ENCODE results near the gene JAZF1.

The JAZF1 gene

DNA sequence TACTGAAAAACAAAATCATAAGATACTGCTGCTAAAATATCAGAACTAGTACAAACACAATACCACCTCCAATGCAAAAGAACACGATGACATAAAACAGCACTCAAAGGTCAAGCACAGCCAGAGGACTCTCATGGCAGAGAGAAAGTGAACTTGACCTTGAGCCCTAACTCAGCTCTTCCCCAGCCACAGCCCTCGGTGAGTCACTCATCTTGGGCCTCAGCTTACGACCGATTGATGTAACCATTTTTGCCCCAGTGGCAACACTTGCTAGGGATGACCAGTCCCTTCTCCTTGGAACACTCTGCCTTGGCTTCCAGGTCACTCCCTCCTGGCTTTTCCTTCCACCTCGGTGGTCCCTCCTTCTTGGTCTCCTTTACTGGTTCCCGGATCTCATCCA lies 77.8 kb downstream of the JAZF1 start:
- no peak for DNase-seq

- no peak for DNase-seq
Measured at GRCh38 chr7:28096713-28097112, 83.9 kb downstream of the JAZF1 start.

DNA sequence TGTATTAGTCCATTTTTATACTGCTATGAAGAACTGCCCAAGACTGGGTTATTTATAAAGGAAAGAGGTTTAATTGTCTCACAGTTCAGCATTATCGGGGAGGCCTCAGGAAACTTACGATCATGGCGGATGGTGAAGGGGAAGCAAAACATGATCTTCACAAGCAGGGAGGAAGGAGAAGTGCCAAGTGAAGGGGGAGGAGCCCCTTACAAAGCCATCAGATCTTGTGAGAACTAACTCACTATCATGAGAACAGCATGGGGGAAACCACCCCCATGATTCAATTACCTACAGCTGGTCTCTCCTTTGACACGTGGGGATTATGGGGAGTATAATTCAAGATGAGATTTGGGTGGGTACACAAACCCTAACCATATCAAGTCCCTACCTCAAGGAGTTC lies 85.4 kb downstream of the JAZF1 start:
- DNase-seq: no peak

GRCh38 chr7:28093623-28094232 lies 86.9 kb downstream of the JAZF1 start:
- DNase-seq: peak; percentile 89

DNA sequence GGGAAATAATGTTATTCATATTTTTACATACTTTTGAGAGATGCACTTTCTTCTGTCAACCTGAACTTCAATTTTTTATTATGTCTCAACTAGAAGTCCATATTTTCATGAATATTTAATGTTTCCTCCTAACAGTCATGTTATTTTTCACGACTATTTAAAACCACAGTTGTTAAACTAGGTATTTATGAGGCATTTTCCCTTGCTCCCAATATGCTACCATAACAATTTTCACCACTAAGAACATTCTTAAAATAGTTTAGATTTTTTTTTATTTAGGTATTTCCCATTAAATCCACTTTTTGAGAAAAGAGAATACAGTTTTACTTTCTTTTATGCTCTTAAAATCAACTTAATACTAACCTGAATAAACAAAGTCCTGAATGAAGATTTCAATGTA lies 89.4 kb downstream of the JAZF1 start:
- DNase-seq: no peak

DNA sequence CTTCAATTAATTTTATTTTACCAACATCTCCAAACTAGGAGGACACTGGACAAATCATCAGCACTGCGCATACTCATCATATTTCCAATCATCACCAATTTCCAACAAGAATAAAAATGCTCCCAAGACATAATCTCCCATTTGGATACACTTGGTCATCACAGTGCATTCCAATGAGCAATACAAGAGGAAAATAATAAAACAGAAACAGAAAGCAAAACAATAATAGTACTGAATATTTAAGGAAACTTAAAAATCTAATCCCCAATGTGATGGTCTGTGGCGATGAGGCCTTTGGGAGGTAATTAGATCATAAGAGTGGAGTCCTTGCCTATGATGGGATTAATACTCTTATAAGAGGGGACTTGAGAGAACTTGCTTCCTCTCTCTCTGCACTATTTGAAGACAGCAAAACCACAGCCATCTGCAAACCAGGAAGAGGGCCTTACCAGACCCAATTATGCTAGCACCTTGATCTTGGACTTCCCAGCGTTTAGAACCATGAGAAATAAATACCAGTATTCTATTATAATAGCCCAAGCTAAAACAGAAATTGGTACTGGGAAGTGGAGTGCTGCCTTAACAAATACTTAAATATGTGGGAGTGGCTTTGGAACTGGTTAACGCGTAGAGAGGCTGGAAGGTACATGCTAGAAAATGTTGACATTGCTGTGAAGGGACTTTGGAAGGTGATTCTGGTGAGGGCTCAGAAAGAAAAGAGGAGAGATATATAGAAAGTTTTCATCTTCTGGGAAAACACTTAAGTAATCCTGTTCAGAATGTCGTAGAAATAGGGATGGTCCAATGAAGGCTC lies 91.5 kb downstream of the JAZF1 start:
- DNase-seq: no peak

- no peak for DNase-seq
Measured at GRCh38 chr7:28088032-28088431, 92.6 kb downstream of the JAZF1 start.

- DNase-seq: no peak
Measured at GRCh38 chr7:28086198-28086597, 94.4 kb downstream of the JAZF1 start.

GRCh38 chr7:28083998-28084985 lies 96.3 kb downstream of the JAZF1 start:
- DNase-seq: no peak

- no peak for DNase-seq
Measured at GRCh38 chr7:28083164-28083997, 97.2 kb downstream of the JAZF1 start.

DNA sequence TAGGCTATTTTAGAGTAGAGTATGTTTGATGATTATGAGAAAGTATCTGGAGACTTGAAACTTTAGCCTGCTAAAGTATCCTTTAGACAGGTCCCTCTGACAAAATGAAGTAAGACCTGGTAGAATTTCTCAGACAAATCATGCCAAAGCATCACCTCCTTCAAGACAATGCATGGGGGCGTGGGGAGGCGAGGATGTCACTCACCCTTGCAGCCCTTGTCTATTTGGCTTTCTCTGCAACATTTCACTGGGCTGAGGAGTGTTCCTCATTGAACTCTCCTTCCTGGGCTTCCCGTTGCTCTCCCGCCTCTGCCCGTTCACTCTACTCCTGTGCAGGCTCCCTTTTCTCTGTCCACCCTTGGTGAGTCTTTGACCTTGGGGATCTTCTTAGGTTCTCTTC lies 98.5 kb downstream of the JAZF1 start:
- DNase-seq: no peak

DNA sequence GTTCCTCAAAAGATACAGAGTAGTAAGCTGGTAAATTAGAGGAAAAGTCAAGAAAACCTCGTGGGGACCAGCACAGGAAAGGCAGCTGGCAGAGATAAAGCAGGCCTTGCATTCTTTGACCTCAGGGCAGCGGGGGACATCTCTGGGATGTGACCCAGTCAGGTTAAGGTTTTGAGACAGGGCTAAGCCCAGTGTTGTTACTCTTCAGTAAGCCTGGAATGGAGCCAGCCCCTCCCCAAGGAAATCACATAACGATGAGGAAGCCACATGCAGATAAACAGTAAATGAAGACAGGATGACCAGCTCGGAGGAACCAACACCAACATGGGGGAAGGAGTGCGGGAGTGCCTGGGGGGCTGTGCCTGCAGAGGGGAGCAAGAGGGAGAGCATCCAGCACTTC lies 99.6 kb downstream of the JAZF1 start:
- DNase-seq: no peak

DNA sequence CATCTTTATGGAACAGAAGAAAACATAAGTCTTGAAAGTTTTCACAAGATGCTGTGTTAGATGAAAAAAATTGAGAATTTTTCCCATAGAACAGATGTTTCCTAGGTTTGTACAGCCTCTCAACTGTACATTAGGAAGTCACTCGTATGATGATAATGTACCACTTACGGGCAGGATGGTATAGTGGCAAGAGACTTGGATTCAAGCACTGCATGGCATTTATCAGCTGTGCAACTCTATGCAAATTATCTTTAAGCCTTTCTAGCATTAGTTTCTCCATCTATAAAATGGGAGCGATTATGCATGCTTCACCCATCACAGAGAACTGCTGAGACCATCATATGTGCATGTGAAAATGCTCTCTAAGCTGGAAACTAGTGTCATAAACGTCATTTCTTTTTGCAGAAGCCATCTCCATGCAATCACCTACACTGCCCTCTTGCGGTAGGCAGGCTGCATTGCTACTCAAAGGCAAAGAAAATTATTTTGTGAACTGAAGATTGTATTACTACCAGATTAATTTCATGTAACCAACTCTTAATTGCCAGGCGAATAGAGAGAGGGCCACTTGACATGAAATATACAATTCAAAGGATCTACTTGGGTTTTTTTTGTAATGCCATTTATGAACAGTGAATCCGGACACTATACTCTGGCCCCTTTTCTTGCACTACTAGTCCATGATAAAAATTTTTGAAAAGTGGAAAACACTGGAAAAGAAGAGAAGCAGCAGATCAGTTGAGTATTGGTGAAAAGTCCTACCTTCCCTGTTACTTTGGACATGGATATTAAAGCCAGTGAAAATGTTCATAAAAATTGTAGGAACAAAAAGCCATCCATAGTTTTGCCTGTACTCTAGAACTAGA lies 102.3 kb downstream of the JAZF1 start:
- DNase-seq: peak; percentile 64

DNA sequence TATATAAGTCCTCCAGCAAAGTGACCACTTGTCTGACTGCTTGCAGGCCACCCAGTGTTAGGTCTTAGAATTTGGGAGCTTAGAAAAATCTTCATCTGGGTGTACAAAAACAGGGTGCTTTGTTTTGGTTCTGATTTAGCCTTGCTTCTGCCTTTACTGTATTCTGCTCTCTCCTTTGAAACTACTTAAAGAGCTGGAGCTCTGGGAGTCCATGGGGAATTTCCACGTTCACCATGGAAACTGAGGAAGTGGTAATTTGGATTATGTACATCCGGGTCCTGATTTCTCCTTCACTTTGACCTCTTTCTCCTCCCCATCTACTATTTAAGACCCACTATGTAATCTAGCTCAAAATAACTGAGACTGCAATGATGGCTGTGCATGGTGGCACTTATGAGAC lies 103.0 kb downstream of the JAZF1 start:
- DNase-seq: no peak

GRCh38 chr7:28076423-28077200 lies 104.0 kb downstream of the JAZF1 start:
- no peak for DNase-seq

GRCh38 chr7:28075674-28076358 lies 104.8 kb downstream of the JAZF1 start:
- no peak for DNase-seq

- no peak for DNase-seq
Measured at GRCh38 chr7:28072876-28073514, 107.6 kb downstream of the JAZF1 start.

DNA sequence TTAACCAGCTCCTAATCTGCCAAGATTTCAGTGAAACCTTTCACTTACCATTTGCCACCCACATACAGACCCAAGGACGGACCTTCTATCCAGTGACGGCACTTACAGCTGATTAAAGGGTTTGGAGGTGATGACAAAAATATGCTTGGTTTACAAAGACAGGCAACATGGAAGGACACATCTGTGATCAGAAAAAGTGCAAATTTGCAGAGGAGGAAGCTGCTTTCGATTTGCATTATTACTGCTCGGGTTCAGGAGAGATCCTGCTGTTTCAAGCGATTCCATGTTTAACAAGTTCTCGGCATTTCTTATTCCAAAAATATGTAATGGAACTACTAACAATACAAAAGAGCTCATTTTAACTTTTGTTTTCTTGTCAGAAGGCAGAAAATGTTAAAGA lies 109.0 kb downstream of the JAZF1 start:
- no peak for DNase-seq

DNA sequence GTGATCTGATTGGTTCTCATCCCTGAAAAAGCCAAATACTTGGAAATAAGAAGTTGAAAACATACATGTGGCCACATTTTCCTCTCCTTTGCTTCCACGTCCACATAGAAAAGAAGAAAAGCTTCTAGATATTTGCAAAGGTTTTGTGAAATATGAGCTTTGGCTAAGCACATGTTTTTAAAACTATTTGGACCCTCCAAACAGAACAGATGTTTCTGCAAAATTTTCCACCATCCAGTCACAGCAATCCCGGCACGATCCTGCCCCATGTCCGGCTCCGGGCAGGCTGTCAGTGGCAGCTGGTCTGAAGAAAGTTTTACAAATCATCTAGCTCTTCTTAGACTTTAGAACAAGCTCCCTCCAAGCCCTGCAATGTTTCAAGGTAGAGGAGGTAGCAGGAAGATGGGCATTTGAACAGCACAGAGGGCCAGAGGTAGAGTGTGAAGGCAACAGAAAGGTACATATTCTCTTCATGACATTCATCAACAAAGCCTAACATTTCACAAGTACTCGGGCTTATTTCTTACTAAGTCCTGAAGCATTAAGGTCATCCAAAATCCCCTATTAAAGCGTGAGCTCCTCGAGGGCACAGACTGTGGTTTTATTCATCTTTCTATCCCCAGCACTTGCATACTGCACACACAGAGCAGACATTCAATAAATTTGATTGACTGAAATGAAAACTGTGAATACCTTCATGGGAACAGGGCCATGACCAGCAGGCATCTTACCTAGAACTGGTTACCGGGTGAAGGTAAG lies 110.1 kb downstream of the JAZF1 start:
- no peak for DNase-seq

All from activated CD8-positive, alpha-beta memory T cell treated with anti-CD3 and anti-CD28 coated beads, Interleukin-2, amount 50 U/mL, for 48 hours (primary cell).